BLaER1 treated with 17β-estradiol and CSF1 and Interleukin-3, amounts not matched to agents 10 nM and 100 nM (cell line): ENCODE measurements around the gene MS4A15.
A peak's percentile ranks its signal among the peaks of the same experiment; 100 is the strongest.
"Not testable (repeated sequence)": the region's sequence is repeated elsewhere in the genome, so short reads cannot be mapped to it uniquely, and the experiment has no call there.

Experiments
- H3K27ac ChIP-seq, 11 experiments: shearing (Covaris generic); formaldehyde crosslinking; 2 replicates each; pipeline ENCODE4 v1.8.1; 2022
- H3K27me3 ChIP-seq, 11 experiments: shearing (Covaris generic); formaldehyde crosslinking; 2 replicates each; pipeline ENCODE4 v1.8.1; 2022
- H3K36me3 ChIP-seq, 11 experiments: shearing (Covaris generic); formaldehyde crosslinking; 2 replicates each; pipeline ENCODE4 v1.8.1; 2022
- H3K4me1 ChIP-seq, 10 experiments: shearing (Covaris generic); formaldehyde crosslinking; 2 replicates each; pipeline ENCODE4 v1.8.1; 2022
- H3K4me2 ChIP-seq, 11 experiments: shearing (Covaris generic); formaldehyde crosslinking; 2 replicates each; pipeline ENCODE4 v1.8.1; 2022
- H3K4me3 ChIP-seq, 10 experiments: shearing (Covaris generic); formaldehyde crosslinking; 2 replicates each; pipeline ENCODE4 v1.8.1; 2022
- H3K9ac ChIP-seq, 11 experiments: shearing (Covaris generic); formaldehyde crosslinking; 2 replicates each; pipeline ENCODE4 v1.8.1; 2022
- H3K9me3 ChIP-seq, 11 experiments: shearing (Covaris generic); formaldehyde crosslinking; replicated peaks in 1 of 11; 2 replicates each; pipeline ENCODE4 v1.8.1; 2022
- H4K20me1 ChIP-seq, 11 experiments: shearing (Covaris generic); formaldehyde crosslinking; 2 replicates each; pipeline ENCODE4 v1.8.1; 2022
- Cebpa-rat ChIP-seq, 11 experiments: shearing (Covaris generic); IDR thresholded peaks; 2 replicates each; pipeline ENCODE4 v1.8.1; 2022

Gene MS4A15

GRCh38 chr11:60747359-60747873 lies 9.3 kb upstream of the MS4A15 start:
- Histone ChIP-seq H3K27me3 (no peaks in the 10 kb centered on the region), H3K4me2 (peak overlapping the region in 5 of 11 experiments; percentile 43 to 62 (median 53); a peak in 7 of 22 replicates), H3K36me3 (no peaks in the 10 kb centered on the region), H3K4me3 (no peak overlapping the region), H3K9ac (no peak overlapping the region), H4K20me1 (no peaks in the 10 kb centered on the region; a peak in 1 of 22 replicates), H3K27ac (no peak overlapping the region), H3K4me1 (peaks cover 0 to 26% (median 21%) of the 10 kb centered on the region in 10 experiments; a peak in 14 of 20 replicates), H3K9me3 (peaks cover 1 to 30% (median 20%) of the 10 kb centered on the region in 11 experiments; a peak in 17 of 22 replicates)
- no peak for TF ChIP-seq Cebpa-rat (IDR thresholded peaks at IDR 0.05)

GRCh38 chr11:60748225-60748624 lies 8.4 kb upstream of the MS4A15 start:
- Histone ChIP-seq H3K27me3 (no peaks in the 10 kb centered on the region), H3K4me3 (no peak overlapping the region), H4K20me1 (no peaks in the 10 kb centered on the region; a peak in 1 of 22 replicates), H3K36me3 (no peaks in the 10 kb centered on the region), H3K9ac (no peak overlapping the region), H3K27ac (no peak overlapping the region), H3K9me3 (peaks cover 0 to 22% (median 16%) of the 10 kb centered on the region in 11 experiments; a peak in 14 of 22 replicates), H3K4me1 (peaks cover 0 to 26% (median 21%) of the 10 kb centered on the region in 10 experiments; a peak in 14 of 20 replicates), H3K4me2 (peak overlapping the region in 6 of 11 experiments; percentile 11 to 51 (median 22); a peak in 9 of 22 replicates)
- no peak for TF ChIP-seq Cebpa-rat (IDR thresholded peaks at IDR 0.05)

GRCh38 chr11:60748821-60749220 lies 7.8 kb upstream of the MS4A15 start:
- no peak overlapping the region for H3K9ac ChIP-seq
- no peak overlapping the region for H3K4me3 ChIP-seq
- TF ChIP-seq Cebpa-rat (IDR thresholded peaks at IDR 0.05) = no peak
- H3K4me1 ChIP-seq = peaks cover 0 to 26% (median 21%) of the 10 kb centered on the region in 10 experiments; a peak in 14 of 20 replicates
- no peak overlapping the region for H3K27ac ChIP-seq
- no peaks in the 10 kb centered on the region; a peak in 1 of 22 replicates for H4K20me1 ChIP-seq
- peaks cover 0 to 16% (median 10%) of the 10 kb centered on the region in 11 experiments; a peak in 12 of 22 replicates for H3K9me3 ChIP-seq
- H3K36me3 ChIP-seq = no peaks in the 10 kb centered on the region
- peak overlapping the region in 6 of 11 experiments; percentile 11 to 51 (median 22); a peak in 10 of 22 replicates for H3K4me2 ChIP-seq
- H3K27me3 ChIP-seq = no peaks in the 10 kb centered on the region

GRCh38 chr11:60750911-60751310 lies 5.8 kb upstream of the MS4A15 start:
- H3K4me1 ChIP-seq = peaks cover 0 to 26% (median 21%) of the 10 kb centered on the region in 10 experiments; a peak in 14 of 20 replicates
- TF ChIP-seq Cebpa-rat (IDR thresholded peaks at IDR 0.05) = no peak
- H3K27me3 ChIP-seq = no peaks in the 10 kb centered on the region
- no peak overlapping the region for H3K4me2 ChIP-seq
- H3K9me3 ChIP-seq = no peaks in the 10 kb centered on the region
- no peaks in the 10 kb centered on the region for H3K36me3 ChIP-seq
- H3K27ac ChIP-seq = no peak overlapping the region
- H4K20me1 ChIP-seq = no peaks in the 10 kb centered on the region; a peak in 1 of 22 replicates
- no peak overlapping the region for H3K4me3 ChIP-seq
- H3K9ac ChIP-seq = no peak overlapping the region

- Histone ChIP-seq H3K27me3 (peaks cover 0 to 5% (median 0%) of the 10 kb centered on the region in 11 experiments; a peak in 2 of 22 replicates), H3K4me2 (no peak overlapping the region), H3K4me3 (no peak overlapping the region), H3K9ac (no peak overlapping the region), H3K9me3 (no peaks in the 10 kb centered on the region), H3K36me3 (no peaks in the 10 kb centered on the region), H3K27ac (no peak overlapping the region), H3K4me1 (peaks cover 0 to 9% (median 7%) of the 10 kb centered on the region in 10 experiments; a peak in 11 of 20 replicates), H4K20me1 (no peaks in the 10 kb centered on the region; a peak in 1 of 22 replicates)
- TF ChIP-seq Cebpa-rat (IDR thresholded peaks at IDR 0.05) = no peak
Measured at GRCh38 chr11:60753309-60753708, 3.4 kb upstream of the MS4A15 start.

GRCh38 chr11:60754887-60755286 lies 1.8 kb upstream of the MS4A15 start:
- Histone ChIP-seq H3K4me2 (no peak overlapping the region), H3K27me3 (peaks cover 0 to 14% (median 0%) of the 10 kb centered on the region in 11 experiments; a peak in 2 of 22 replicates), H3K4me3 (no peak overlapping the region), H3K4me1 (peaks cover 9 to 14% (median 12%) of the 10 kb centered on the region in 10 experiments), H3K36me3 (no peaks in the 10 kb centered on the region), H3K27ac (no peak overlapping the region), H4K20me1 (peaks cover 0 to 4% (median 0%) of the 10 kb centered on the region in 11 experiments; a peak in 2 of 22 replicates), H3K9me3 (no peaks in the 10 kb centered on the region), H3K9ac (no peak overlapping the region)
- no peak for TF ChIP-seq Cebpa-rat (IDR thresholded peaks at IDR 0.05)

GRCh38 chr11:60757231-60757800 lies 649 bp downstream of the MS4A15 start:
- H3K36me3 ChIP-seq = no peaks in the 10 kb centered on the region
- peaks cover 0 to 19% (median 0%) of the 10 kb centered on the region in 11 experiments; a peak in 5 of 22 replicates for H3K27me3 ChIP-seq
- H3K4me2 ChIP-seq = no peak overlapping the region
- no peaks in the 10 kb centered on the region for H3K9me3 ChIP-seq
- peaks cover 0 to 9% (median 0%) of the 10 kb centered on the region in 11 experiments; a peak in 2 of 22 replicates for H4K20me1 ChIP-seq
- no peak overlapping the region for H3K4me3 ChIP-seq
- no peak overlapping the region for H3K27ac ChIP-seq
- no peak for TF ChIP-seq Cebpa-rat (IDR thresholded peaks at IDR 0.05)
- peaks cover 15 to 35% (median 19%) of the 10 kb centered on the region in 10 experiments for H3K4me1 ChIP-seq
- no peak overlapping the region for H3K9ac ChIP-seq

- Histone ChIP-seq H3K27me3 (peaks cover 0 to 19% (median 0%) of the 10 kb centered on the region in 11 experiments; a peak in 5 of 22 replicates), H3K4me2 (peak overlapping the region in 8 of 11 experiments; percentile 64 to 88 (median 76); a peak in 10 of 22 replicates), H3K4me1 (peaks cover 23 to 35% (median 26%) of the 10 kb centered on the region in 10 experiments)
- not testable (repeated sequence) for H3K4me3 ChIP-seq, H3K36me3 ChIP-seq, H3K9ac ChIP-seq, H4K20me1 ChIP-seq, H3K27ac ChIP-seq, H3K9me3 ChIP-seq
Measured at GRCh38 chr11:60758671-60759070, 2.0 kb downstream of the MS4A15 start.

GRCh38 chr11:60759438-60760225 lies 3.0 kb downstream of the MS4A15 start:
- H3K36me3 ChIP-seq, H4K20me1 ChIP-seq, H3K9ac ChIP-seq, H3K27ac ChIP-seq, H3K4me3 ChIP-seq, H3K9me3 ChIP-seq: not testable (repeated sequence)
- H3K4me2 ChIP-seq = peak overlapping the region; percentile 64 to 88 (median 75)
- peaks cover 0 to 19% (median 0%) of the 10 kb centered on the region in 11 experiments; a peak in 5 of 22 replicates for H3K27me3 ChIP-seq
- H3K4me1 ChIP-seq = peaks cover 23 to 35% (median 27%) of the 10 kb centered on the region in 10 experiments
